Transverse colon (tissue), 4 donors: ENCODE measurements around the gene DNER. TPM values are rescaled to one million over a fixed set of nuclear protein-coding genes. Genes with fewer than 3 reads are reported as not detected.

Experiments
- DNase-seq: peaks from one replicate; pipeline ENCODE4 v3.0.0-alpha.2; 2019
- H3K27ac ChIP-seq, 4 donors: fragments of 200-600 bp; sonication (generic); 2 replicates each; pipeline ENCODE4 v1.5.1; 2016 to 2018; ENCODE audit warnings: inconsistent platforms in 4 of 4
- H3K27me3 ChIP-seq: fragments of 200-600 bp; sonication (generic); 2 replicates; pipeline ENCODE4 v1.5.1; 2017; ENCODE audit warnings: inconsistent platforms
- H3K36me3 ChIP-seq, 4 donors: fragments of 200-600 bp; sonication (generic); 2 replicates each; pipeline ENCODE4 v1.5.1; 2017 to 2019; ENCODE audit warnings: inconsistent platforms in 4 of 4
- H3K4me1 ChIP-seq, 4 donors: fragments of 200-600 bp; sonication (generic); 2 replicates each; pipeline ENCODE4 v1.5.1; 2017 to 2020; ENCODE audit warnings: inconsistent platforms in 4 of 4
- H3K4me3 ChIP-seq, 4 donors: fragments of 200-600 bp; sonication (generic); 1 replicate in 1 of 4; 2 replicates in 3 of 4; pipeline versions ENCODE4 v1.5.1 to v1.6.1; 2017 to 2019; ENCODE audit warnings: inconsistent platforms in 4 of 4
- H3K9me3 ChIP-seq, 2 donors: fragments of 200-600 bp; sonication (generic); 2 replicates each; pipeline ENCODE4 v1.5.1; 2017 to 2019; ENCODE audit warnings: inconsistent platforms in 2 of 2
- CTCF ChIP-seq, 5 experiments: fragments of 200-600 bp in 3 of 5; fragments of 450-650 bp in 2 of 5; sonication (generic) in 3 of 5; IDR thresholded peaks; 1 replicate in 2 of 5; 2 replicates in 3 of 5; pipeline ENCODE4 v1.5.1; 2016 to 2017; ENCODE audit warnings: antibody characterized with exemption in 5 of 5, inconsistent platforms in 3 of 5, mild to moderate bottlenecking in 2 of 5, moderate library complexity in 1 of 5
- EP300 ChIP-seq: sonication (generic); formaldehyde crosslinking; IDR thresholded peaks from one replicate; pipeline ENCODE4 v1.6.1; 2017; ENCODE audit warnings: antibody characterized with exemption, low read depth
- POLR2A ChIP-seq: fragments of 450-650 bp; IDR thresholded peaks from one replicate; pipeline ENCODE4 v1.6.1; 2016; ENCODE audit warnings: antibody characterized with exemption, mild to moderate bottlenecking, moderate library complexity
- POLR2AphosphoS5 ChIP-seq, 3 donors: sonication (generic); formaldehyde crosslinking; IDR thresholded peaks; one replicate each; pipeline ENCODE4 v1.6.1; 2016; ENCODE audit warnings: antibody characterized with exemption in 3 of 3
- WGBS, 2 donors: methylation state at CpG; one replicate each; pipeline ENCODE4 v1.1.5; 2018; ENCODE audit warnings: low coverage in 1 of 2; 5-methylcytosine and 5-hydroxymethylcytosine counted together
- in situ Hi-C, 4 donors: fragments of 200-750 bp; cut with MboI; loops; one replicate each; pipeline versions ENCODE4 v1.15.0 to v1.15.1; 2017; ENCODE audit warnings: low sequenced_read_pairs in 3 of 4, low pct_ligation_motif_present in 1 of 4, low pct_unique_long_range_greater_than_20kb in 1 of 4
- intact Hi-C: fragments of 100-400 bp; cut with DNase I; formaldehyde crosslinking; loops from one replicate; pipeline ENCODE4 v1.15.1; 2023; ENCODE audit warnings: low total_unique reads
- total RNA-seq, 4 donors: library from RNA; depleted of rRNA; stranded (reverse); fragments of >200 nt; gene quantifications; one replicate each; pipeline ENCODE4 v1.1.0, GENCODE V29; 2016

The DNER gene
- total RNA-seq, 4 donors from 2014 or later = 1.9 to 4.9 (median 2.5) TPM

DNA sequence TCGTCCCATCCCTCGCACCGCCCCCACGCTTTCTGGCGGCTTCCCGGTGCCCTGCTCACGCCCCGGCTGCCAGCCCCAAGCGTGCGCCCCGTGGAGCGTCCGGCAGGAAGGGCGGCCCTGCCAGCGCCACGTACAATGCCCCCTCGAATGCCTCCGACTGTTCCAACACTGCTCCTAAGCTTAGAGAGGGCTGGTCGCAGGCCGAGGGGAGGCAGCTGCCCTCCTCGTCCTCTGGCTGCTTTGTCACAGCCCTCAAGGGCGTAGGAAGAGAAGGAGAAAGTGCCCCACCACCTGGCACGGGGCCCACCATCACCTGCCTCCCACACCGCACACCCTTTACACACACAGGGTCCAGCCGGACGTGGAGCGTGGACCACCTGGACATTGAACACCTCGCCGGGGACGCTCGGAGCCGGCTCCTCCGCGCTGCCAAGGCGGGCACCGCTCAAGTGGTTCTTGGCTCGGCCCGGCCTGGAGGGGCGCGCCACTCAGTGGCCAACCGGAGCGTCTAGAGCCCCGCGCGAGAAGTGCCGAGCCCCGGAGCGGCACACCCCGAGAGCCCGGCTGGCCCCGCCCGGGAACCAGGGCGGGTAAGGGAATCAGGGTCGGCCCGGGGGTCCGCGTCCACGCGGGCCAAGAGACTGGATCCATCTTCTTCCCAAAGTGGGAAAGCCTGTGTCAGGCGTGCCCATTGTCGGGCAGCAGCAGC, 830 bp downstream of the DNER start:
- H3K27me3 ChIP-seq = peaks cover 90% of the 10 kb centered on the region

GRCh38 chr2:229712136-229712535, 2.2 kb downstream of the DNER start:
- in situ Hi-C loops = no loop called here
- peaks cover 90% of the 10 kb centered on the region for H3K27me3 ChIP-seq
- intact Hi-C loops = no loop called here

More for the DNA sequence above, 830 bp downstream of the DNER start:
- Histone ChIP-seq H3K27ac (no peak overlapping the region), H3K36me3 (no peaks in the 10 kb centered on the region), H3K4me3 (peak overlapping the region in 3 of 4 donors; percentile 31 to 43 (median 36)), H3K4me1 (peaks cover 5 to 19% (median 18%) of the 10 kb centered on the region in 4 donors), H3K9me3 (no peaks in the 10 kb centered on the region)
- 4% methylated on average over 19 of the region's 61 CpGs; no CpG with 5 or more reads in 1 of the 2 donors for WGBS, 2 donors
- TF ChIP-seq CTCF (IDR thresholded peaks at IDR 0.05) (no peak), EP300 (no peak), POLR2A (no peak), POLR2AphosphoS5 (IDR thresholded peaks at IDR 0.05) (no peak)
- in situ Hi-C loops = no loop called here
- intact Hi-C loops = no loop called here
- DNase-seq = no peak

GRCh38 chr2:229708335-229708734, 6.0 kb downstream of the DNER start:
- in situ Hi-C loops = no loop called here
- peaks cover 0 to 1% (median under 1%) of the 10 kb centered on the region in 4 donors for H3K4me1 ChIP-seq
- no peak overlapping the region for H3K4me3 ChIP-seq

More at GRCh38 chr2:229712136-229712535, 2.2 kb downstream of the DNER start:
- peaks cover 5 to 19% (median 18%) of the 10 kb centered on the region in 4 donors for H3K4me1 ChIP-seq
- no peak overlapping the region for H3K27ac ChIP-seq
- DNase-seq = no peak
- H3K36me3 ChIP-seq = no peaks in the 10 kb centered on the region
- no peak for TF ChIP-seq CTCF (IDR thresholded peaks at IDR 0.05)
- TF ChIP-seq POLR2AphosphoS5 (IDR thresholded peaks at IDR 0.05) = no peak
- no peak for TF ChIP-seq POLR2A
- TF ChIP-seq EP300 = no peak
- no peaks in the 10 kb centered on the region for H3K9me3 ChIP-seq
- 82 to 96% methylated on average over 3 of the region's 3 CpGs for WGBS, 2 donors
- H3K4me3 ChIP-seq = no peak overlapping the region

More at GRCh38 chr2:229708335-229708734, 6.0 kb downstream of the DNER start:
- intact Hi-C loops = no loop called here
- H3K27ac ChIP-seq = no peak overlapping the region
- no peaks in the 10 kb centered on the region for H3K9me3 ChIP-seq
- no peaks in the 10 kb centered on the region for H3K36me3 ChIP-seq
- H3K27me3 ChIP-seq = peaks cover 53% of the 10 kb centered on the region
- TF ChIP-seq POLR2AphosphoS5 (IDR thresholded peaks at IDR 0.05) (no peak), CTCF (IDR thresholded peaks at IDR 0.05) (no peak), POLR2A (no peak), EP300 (no peak)
- 67% methylated on average over 2 of the region's 2 CpGs; no CpG with 5 or more reads in 1 of the 2 donors for WGBS, 2 donors
- DNase-seq = no peak
